ENCODE data around the gene TRIM14. TPM values are rescaled to one million over a fixed set of nuclear protein-coding genes. Genes with fewer than 3 reads are reported as not detected.
A peak's percentile ranks its signal among the peaks of the same experiment; 100 is the strongest.
"Not testable (repeated sequence)": the region's sequence is repeated elsewhere in the genome, so short reads cannot be mapped to it uniquely, and the experiment has no call there.

Gene TRIM14
- total RNA-seq, 1 experiment from 2014 or later = 20.2 TPM

DNA sequence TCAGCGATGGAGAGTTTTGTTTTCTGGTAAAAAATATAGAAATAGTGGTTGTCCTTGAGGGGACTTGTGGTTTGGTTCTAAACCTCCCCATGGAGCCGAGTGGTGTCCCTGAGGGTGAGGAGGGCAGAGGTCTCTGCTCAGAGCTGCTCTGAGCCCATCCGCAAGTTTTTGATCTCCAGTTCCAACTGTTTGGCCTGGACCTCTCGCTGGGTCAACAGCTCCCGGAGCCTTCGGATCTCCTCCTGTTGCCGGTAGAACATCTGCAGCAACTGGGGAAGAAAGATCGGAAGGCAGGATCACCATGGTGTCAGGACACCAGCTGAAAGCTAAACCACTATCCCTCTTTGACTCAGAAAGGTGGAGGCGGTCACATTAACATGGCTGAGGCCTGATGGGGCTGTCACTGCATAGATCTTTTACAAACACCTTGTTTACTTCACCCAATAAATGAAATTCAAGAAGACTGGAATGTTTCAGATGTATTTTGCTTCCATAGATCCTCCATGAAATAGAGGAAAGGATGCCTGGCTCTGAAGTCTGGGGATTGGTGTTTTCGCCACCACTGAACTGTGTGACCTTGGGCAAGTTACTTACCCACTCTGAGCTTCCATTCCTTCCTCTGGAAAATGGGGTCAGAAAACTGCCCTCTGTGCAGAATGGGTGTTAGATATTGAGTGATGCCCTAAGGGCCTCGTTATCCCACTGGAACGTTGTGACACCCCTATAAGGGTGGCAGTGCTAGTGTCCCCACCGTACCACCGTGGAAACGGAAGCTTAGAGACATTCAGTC lies 5.8 kb upstream of the TRIM14 start:
- Histone ChIP-seq H3K27ac (no peak overlapping the region), H2AFZ (no peak overlapping the region), H3K9me2 (ENCODE audit: insufficient read depth) (no peaks in the 10 kb centered on the region), H3K36me3 (ENCODE audit: low read depth) (no peaks in the 10 kb centered on the region), H3K79me2 (ENCODE audit: low read depth) (no peaks in the 10 kb centered on the region), H4K20me1 (ENCODE audit: insufficient read depth) (no peaks in the 10 kb centered on the region), H3K27me3 (ENCODE audit: insufficient read depth, low read depth) (no peaks in the 10 kb centered on the region), H3K4me3 (no peak overlapping the region), H3K4me2 (no peak overlapping the region), H3F3A (ENCODE audit: insufficient read depth, low read depth) (peaks cover 5% of the 10 kb centered on the region; the same call in 1 of the 2 replicates), H3K4me1 (replicated peaks; ENCODE audit: insufficient read depth) (peaks cover 19% of the 10 kb centered on the region), H3K9me3 (ENCODE audit: insufficient read depth, low read depth) (no peaks in the 10 kb centered on the region)
- TF ChIP-seq, protein P1, sequence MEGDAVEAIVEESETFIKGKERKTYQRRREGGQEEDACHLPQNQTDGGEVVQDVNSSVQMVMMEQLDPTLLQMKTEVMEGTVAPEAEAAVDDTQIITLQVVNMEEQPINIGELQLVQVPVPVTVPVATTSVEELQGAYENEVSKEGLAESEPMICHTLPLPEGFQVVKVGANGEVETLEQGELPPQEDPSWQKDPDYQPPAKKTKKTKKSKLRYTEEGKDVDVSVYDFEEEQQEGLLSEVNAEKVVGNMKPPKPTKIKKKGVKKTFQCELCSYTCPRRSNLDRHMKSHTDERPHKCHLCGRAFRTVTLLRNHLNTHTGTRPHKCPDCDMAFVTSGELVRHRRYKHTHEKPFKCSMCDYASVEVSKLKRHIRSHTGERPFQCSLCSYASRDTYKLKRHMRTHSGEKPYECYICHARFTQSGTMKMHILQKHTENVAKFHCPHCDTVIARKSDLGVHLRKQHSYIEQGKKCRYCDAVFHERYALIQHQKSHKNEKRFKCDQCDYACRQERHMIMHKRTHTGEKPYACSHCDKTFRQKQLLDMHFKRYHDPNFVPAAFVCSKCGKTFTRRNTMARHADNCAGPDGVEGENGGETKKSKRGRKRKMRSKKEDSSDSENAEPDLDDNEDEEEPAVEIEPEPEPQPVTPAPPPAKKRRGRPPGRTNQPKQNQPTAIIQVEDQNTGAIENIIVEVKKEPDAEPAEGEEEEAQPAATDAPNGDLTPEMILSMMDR (conservative IDR thresholded peaks at IDR 0.05) = no peak
- no peak for TF ChIP-seq EZH2 (IDR thresholded peaks at IDR 0.05; ENCODE audit: low read depth)
- no TSS peak for BruUV-seq (replicated peaks)
- POLR2A ChIA-PET (ENCODE audit: unreplicated experiment) = no interaction called here
- intact Hi-C loops (cut with micrococcal nuclease; ENCODE audit: unreplicated experiment) = no loop called here
- no peak for DNase-seq
- CTCF ChIA-PET = no interaction called here

DNA sequence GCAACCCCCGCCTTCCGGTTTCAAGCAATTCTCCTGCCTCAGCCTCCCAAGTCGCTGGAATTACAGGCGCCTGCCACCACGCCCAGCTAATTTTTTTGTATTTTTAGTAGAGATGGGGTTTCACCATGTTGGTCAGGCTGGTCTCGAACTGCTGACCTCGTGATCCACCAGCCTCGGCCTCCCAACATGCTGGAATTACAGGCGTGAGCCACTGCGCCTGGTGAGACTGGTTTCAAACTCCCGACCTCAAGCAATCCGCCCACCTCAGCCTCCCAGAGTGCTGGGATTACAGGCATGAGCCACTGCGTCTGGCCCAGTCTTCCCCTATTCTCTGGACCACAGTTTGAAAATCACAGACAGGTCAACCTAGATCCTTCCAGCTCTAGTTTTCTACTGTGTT lies 5.1 kb upstream of the TRIM14 start:
- not testable (repeated sequence) for H3K9me2 ChIP-seq (ENCODE audit: insufficient read depth); BruUV-seq (replicated peaks)

DNA sequence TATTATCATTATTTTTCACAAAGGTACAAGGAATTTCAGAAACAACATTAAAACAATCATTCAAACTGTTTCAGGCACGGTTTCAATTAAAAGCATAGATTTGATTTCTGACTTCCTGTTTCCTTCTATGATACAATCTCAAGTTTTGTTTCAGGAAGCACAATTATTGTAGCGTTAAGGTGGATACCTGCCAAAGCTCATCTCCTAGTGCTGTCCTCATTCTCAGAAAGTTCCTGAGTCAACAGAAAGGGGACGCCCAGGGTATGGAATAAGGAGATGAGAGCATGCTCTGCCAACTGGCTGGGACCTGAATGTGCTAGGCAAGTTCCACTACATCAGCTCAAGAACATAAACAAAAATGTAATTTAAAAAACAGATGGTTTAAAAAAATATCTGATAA lies 2.0 kb upstream of the TRIM14 start:
- Histone ChIP-seq H3K79me2 (ENCODE audit: low read depth) (no peaks in the 10 kb centered on the region), H3K36me3 (ENCODE audit: low read depth) (no peaks in the 10 kb centered on the region), H3K4me1 (replicated peaks; ENCODE audit: insufficient read depth) (peaks cover 29% of the 10 kb centered on the region), H3K27me3 (ENCODE audit: insufficient read depth, low read depth) (no peaks in the 10 kb centered on the region), H3K4me3 (no peak overlapping the region), H3K9me3 (ENCODE audit: insufficient read depth, low read depth) (no peaks in the 10 kb centered on the region), H3K4me2 (no peak overlapping the region), H2AFZ (no peak overlapping the region), H4K20me1 (ENCODE audit: insufficient read depth) (no peaks in the 10 kb centered on the region), H3K9me2 (ENCODE audit: insufficient read depth) (no peaks in the 10 kb centered on the region), H3F3A (ENCODE audit: insufficient read depth, low read depth) (peaks cover 5% of the 10 kb centered on the region; the same call in 1 of the 2 replicates), H3K27ac (0 out of 2 replicates have a peak overlapping the region, but pooled peaks have one; percentile 26)
- no peak for TF ChIP-seq EZH2 (IDR thresholded peaks at IDR 0.05; ENCODE audit: low read depth)
- TF ChIP-seq, protein P1 (conservative IDR thresholded peaks at IDR 0.05) = no peak
- intact Hi-C loops (cut with micrococcal nuclease; ENCODE audit: unreplicated experiment) = loop anchor here (1.0 to 2.0 kb wide), 2 partner anchors 40 to 72 kb away; no protein-coding TSS in a partner anchor
- ChIA-PET CTCF (interaction anchor here (0.6 to 1.3 kb wide), 4 partner anchors 46 to 136 kb away, joined by 3 to 5 read pairs (median 3); partner anchors contain the start of gene CORO2A), POLR2A (ENCODE audit: unreplicated experiment) (interaction anchor here (1.2 kb wide), 1 partner anchor 82 kb away, joined by 9 read pairs; no protein-coding TSS in a partner anchor)
- peak; percentile 45 to 61 for DNase-seq
- BruUV-seq (replicated peaks) = no TSS peak

More for the DNA sequence above, 5.1 kb upstream of the TRIM14 start:
- H3K27ac ChIP-seq; DNase-seq; H3K4me3 ChIP-seq; H3K79me2 ChIP-seq (ENCODE audit: low read depth); H3K27me3 ChIP-seq (ENCODE audit: insufficient read depth, low read depth); H3K36me3 ChIP-seq (ENCODE audit: low read depth); POLR2A ChIA-PET (ENCODE audit: unreplicated experiment); H3F3A ChIP-seq (ENCODE audit: insufficient read depth, low read depth); H2AFZ ChIP-seq; H3K4me2 ChIP-seq; intact Hi-C loops (cut with micrococcal nuclease; ENCODE audit: unreplicated experiment); H3K9me3 ChIP-seq (ENCODE audit: insufficient read depth, low read depth); CTCF ChIA-PET; H4K20me1 ChIP-seq (ENCODE audit: insufficient read depth): not testable (repeated sequence)
- peaks cover 23% of the 10 kb centered on the region for H3K4me1 ChIP-seq (replicated peaks; ENCODE audit: insufficient read depth)
